Measurements from ENCODE around the gene CREB5.
"Not testable (repeated sequence)": the region's sequence is repeated elsewhere in the genome, so short reads cannot be mapped to it uniquely, and the experiment has no call there.

The CREB5 gene

GRCh38 chr7:28550580-28551186 is 138.4 kb downstream of the CREB5 start:
- no peak for DNase-seq (ENCODE audit: low read depth)

- no peak for DNase-seq (ENCODE audit: low read depth)
Observed at GRCh38 chr7:28551331-28551730, 139.0 kb downstream of the CREB5 start.

- DNase-seq (ENCODE audit: low read depth) = not testable (repeated sequence)
Observed at GRCh38 chr7:28551766-28552165, 139.4 kb downstream of the CREB5 start.

GRCh38 chr7:28554802-28555471 is 142.6 kb downstream of the CREB5 start:
- DNase-seq (ENCODE audit: low read depth) = no peak

GRCh38 chr7:28556025-28556424 is 143.7 kb downstream of the CREB5 start:
- DNase-seq (ENCODE audit: low read depth) = no peak

GRCh38 chr7:28556671-28557070 is 144.4 kb downstream of the CREB5 start:
- DNase-seq (ENCODE audit: low read depth) = no peak

GRCh38 chr7:28558236-28558635 is 145.9 kb downstream of the CREB5 start:
- DNase-seq (ENCODE audit: low read depth) = no peak

- no peak for DNase-seq (ENCODE audit: low read depth)
Observed at GRCh38 chr7:28560767-28561166, 148.4 kb downstream of the CREB5 start.

GRCh38 chr7:28564033-28564432 is 151.7 kb downstream of the CREB5 start:
- no peak for DNase-seq (ENCODE audit: low read depth)

GRCh38 chr7:28564755-28565374 is 152.5 kb downstream of the CREB5 start:
- no peak for DNase-seq (ENCODE audit: low read depth)

GRCh38 chr7:28565980-28566379 is 153.7 kb downstream of the CREB5 start:
- no peak for DNase-seq (ENCODE audit: low read depth)

- no peak for DNase-seq (ENCODE audit: low read depth)
Observed at GRCh38 chr7:28570113-28570969, 158.0 kb downstream of the CREB5 start.

GRCh38 chr7:28570970-28571288 is 158.6 kb downstream of the CREB5 start:
- no peak for DNase-seq (ENCODE audit: low read depth)

GRCh38 chr7:28571405-28571804 is 159.1 kb downstream of the CREB5 start:
- no peak for DNase-seq (ENCODE audit: low read depth)

- no peak for DNase-seq (ENCODE audit: low read depth)
Observed at GRCh38 chr7:28572321-28573058, 160.2 kb downstream of the CREB5 start.

- no peak for DNase-seq (ENCODE audit: low read depth)
Observed at GRCh38 chr7:28573059-28573553, 160.8 kb downstream of the CREB5 start.

- no peak for DNase-seq (ENCODE audit: low read depth)
Observed at GRCh38 chr7:28573651-28574301, 161.5 kb downstream of the CREB5 start.

- no peak for DNase-seq (ENCODE audit: low read depth)
Observed at GRCh38 chr7:28575241-28575643, 162.9 kb downstream of the CREB5 start.

- no peak for DNase-seq (ENCODE audit: low read depth)
Observed at GRCh38 chr7:28576656-28577055, 164.3 kb downstream of the CREB5 start.

GRCh38 chr7:28579571-28579970 is 167.3 kb downstream of the CREB5 start:
- DNase-seq (ENCODE audit: low read depth) = no peak

GRCh38 chr7:28580665-28581064 is 168.3 kb downstream of the CREB5 start:
- DNase-seq (ENCODE audit: low read depth) = no peak

All from stimulated activated CD8-positive, alpha-beta memory T cell treated with anti-CD3 and anti-CD28 coated beads, Interleukin-7, amount 100 ng/mL, for 24 hours (primary cell).